Body of pancreas (tissue), 4 donors: ENCODE results near the gene AUH.

Experiments used
- POLR2A ChIP-seq, 3 donors: fragments of 450-650 bp; IDR thresholded peaks; one replicate each; pipeline ENCODE4 v1.6.1; 2016; ENCODE audit warnings: antibody characterized with exemption in 3 of 3, mild to moderate bottlenecking in 2 of 3
- TF ChIP-seq, protein P1 (sequence below), 7 experiments: fragments of 450-650 bp in 4 of 7; fragments of 200-600 bp in 3 of 7; sonication (generic) in 3 of 7; IDR thresholded peaks; one replicate each; pipeline ENCODE4 v1.5.1; 2016 to 2019; ENCODE audit warnings: antibody characterized with exemption in 7 of 7

DNA sequence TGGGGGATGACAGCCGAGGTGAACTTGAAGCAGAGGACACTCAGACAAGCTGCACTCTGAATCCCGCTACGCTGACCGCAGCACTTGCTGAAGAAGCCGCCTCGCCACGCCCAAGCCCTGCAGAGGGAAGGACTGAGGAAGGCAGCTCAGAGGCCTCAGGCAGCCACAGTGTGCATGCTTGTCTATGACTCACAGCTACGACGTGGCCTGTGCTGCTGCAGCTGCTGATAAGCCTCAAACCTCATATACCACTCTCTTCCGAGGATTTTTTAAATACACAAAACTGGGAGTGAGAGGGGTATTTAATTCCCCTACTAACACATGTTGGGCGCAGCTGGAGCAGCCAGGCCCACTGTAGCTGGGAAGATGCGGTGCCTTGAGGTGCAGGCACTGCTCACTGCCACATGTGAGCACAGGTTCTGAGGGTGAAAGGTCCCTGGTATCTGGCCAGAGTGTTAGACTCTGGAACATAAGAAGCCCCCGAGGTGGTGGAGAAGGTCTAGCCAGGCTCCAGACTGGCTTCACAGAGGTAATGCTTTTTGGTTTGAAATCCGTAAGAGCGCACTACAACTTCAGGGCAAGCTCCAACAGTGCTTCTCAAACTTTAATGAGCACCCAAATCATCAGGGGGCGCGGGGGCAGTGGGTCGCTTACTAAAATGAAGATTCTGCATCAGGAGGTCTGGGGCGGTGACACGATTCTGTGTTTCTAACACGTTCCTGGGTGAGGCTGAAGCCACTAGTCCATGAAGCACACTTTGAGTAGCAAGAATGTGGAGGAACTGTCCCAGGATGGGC, 196.8 kb downstream of the AUH start:
- TF ChIP-seq POLR2A (IDR thresholded peaks at IDR 0.05) = peak in 1 of 3 donors; percentile 17
- TF ChIP-seq, protein P1, sequence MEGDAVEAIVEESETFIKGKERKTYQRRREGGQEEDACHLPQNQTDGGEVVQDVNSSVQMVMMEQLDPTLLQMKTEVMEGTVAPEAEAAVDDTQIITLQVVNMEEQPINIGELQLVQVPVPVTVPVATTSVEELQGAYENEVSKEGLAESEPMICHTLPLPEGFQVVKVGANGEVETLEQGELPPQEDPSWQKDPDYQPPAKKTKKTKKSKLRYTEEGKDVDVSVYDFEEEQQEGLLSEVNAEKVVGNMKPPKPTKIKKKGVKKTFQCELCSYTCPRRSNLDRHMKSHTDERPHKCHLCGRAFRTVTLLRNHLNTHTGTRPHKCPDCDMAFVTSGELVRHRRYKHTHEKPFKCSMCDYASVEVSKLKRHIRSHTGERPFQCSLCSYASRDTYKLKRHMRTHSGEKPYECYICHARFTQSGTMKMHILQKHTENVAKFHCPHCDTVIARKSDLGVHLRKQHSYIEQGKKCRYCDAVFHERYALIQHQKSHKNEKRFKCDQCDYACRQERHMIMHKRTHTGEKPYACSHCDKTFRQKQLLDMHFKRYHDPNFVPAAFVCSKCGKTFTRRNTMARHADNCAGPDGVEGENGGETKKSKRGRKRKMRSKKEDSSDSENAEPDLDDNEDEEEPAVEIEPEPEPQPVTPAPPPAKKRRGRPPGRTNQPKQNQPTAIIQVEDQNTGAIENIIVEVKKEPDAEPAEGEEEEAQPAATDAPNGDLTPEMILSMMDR (IDR thresholded peaks at IDR 0.05) = no peak
